ENCODE data around the gene SH3D19. TPM values are rescaled to one million over a fixed set of nuclear protein-coding genes. Genes with fewer than 3 reads are reported as not detected.

The SH3D19 gene
- polyA plus RNA-seq, 1 donor, result 35.2 TPM

DNA sequence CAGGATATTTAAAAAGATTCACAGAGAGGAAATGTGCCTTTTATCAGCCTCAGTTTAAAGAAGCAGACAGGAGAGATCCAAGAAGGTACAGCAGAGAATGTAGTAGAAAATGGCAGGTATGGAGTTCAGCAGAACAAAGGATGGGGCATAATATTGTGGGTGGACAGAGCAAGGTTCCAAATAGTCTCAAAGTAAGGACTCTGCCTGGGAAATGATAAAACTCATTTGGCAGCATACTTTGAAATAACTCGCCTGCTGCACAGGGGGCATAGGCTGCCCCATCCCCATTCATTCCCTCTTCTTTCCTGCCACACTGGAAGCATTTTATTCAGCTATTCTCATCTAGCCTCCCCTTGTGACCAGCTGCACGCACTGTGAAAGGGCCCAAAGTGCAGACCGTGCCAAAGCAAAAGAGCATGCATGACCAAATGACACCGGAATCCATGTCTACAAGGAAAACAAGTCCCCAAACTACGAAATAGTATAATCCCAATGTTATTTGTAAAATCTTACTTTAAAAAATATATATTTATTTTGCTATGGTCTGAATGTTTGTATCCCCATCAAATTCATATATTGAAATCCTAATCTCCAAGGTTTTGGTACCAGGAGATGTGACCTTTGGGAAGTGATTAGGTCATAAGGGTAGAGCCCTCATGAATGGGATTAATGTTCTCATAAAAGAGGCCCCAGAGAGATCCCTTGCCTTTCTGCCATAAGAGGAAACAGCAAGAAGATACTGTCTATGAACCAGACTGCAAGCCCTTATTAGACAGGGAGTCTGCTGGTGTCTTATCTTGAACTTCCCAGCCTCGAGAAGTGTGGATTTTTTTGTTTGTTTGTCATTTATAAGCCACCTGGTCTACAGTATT is 125.8 kb downstream of the SH3D19 start:
- no peak for DNase-seq

- no peak for DNase-seq
Measured at GRCh38 chr4:151198748-151199147, 126.7 kb downstream of the SH3D19 start.

DNA sequence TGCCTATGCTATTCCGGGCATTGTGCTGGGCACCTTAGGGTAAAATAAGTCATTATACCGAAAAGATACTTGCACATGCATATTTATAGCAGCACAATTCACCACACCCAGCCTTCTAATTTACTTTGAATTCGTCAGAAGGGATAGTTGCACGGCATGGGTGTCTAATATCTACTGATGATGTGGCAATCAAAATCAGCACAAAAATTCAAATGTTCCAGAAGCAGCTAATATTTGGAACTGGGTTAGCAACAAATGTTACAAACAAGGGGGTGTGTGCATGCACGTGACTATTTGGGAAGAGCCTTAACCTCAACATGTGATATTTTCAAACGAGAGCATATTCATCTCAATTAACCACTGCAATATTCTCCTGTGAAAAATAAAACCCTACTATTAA is 128.2 kb downstream of the SH3D19 start:
- no peak for DNase-seq

DNA sequence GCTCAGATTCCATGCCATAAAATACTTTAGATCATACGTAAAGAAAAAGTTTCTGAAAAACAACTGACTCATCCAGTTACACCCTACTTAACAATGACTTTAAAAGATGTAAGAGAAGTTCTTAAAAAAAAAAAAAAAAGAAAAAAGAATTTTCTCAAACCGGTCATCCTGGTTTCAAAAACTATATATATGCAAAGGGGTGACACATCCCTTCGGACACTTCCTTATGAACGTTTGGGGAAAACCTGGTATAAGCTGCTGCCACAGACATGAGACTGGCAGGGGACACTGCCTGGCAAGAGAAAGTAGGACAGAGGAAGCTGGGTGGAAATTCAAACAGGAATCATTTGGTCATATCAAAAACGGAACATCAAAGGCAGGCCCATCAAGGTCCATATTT is 129.6 kb downstream of the SH3D19 start:
- DNase-seq, result no peak

DNA sequence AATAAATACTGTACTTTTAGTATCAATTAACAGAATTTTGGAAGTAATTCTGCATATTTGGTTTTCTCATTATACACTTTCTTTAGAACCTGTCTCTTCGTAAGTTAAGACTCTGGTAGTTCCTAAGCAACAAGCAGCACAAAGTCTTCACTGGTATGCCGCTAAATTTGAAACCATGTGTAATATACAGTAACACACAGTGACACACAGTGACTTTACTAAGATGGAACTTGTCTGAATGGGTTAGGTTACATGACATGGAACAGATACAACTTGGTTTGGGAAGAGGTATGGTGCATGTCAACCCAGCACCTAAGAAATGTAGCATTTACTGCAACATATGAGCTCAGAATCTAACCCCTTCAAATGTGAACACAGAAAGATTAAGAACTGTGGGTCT is 132.0 kb downstream of the SH3D19 start:
- DNase-seq, result no peak

DNA sequence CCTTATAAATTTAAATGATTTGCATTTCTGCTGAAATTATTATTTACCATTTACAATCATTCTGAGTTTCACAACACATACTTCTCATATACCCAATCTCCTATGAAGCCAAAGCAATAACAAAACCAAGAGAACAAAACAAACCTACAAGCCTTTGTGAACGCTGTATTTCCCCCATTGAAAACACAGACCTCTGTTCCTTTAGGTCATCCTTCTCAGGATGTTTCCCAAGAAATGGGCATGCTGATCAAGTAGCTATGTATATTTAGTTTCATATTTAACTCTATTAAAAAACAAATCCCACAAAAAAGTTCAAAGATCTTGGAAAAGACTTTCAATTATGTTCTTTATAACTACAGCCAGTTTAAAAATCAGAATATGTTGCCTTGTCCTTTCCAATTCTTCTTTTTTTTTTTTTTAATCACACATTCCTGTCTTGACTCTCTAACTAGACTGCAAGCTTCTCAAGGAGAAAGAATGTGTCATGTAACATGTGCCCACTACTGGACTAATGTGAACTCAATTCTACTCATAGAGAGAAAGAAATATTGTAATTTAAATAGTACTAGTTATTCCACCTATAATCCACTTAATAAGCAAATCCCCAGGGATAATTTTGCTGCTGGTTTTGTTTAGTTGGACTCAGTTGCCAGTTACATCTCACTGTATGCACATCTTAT is 132.7 kb downstream of the SH3D19 start:
- no peak for DNase-seq

DNA sequence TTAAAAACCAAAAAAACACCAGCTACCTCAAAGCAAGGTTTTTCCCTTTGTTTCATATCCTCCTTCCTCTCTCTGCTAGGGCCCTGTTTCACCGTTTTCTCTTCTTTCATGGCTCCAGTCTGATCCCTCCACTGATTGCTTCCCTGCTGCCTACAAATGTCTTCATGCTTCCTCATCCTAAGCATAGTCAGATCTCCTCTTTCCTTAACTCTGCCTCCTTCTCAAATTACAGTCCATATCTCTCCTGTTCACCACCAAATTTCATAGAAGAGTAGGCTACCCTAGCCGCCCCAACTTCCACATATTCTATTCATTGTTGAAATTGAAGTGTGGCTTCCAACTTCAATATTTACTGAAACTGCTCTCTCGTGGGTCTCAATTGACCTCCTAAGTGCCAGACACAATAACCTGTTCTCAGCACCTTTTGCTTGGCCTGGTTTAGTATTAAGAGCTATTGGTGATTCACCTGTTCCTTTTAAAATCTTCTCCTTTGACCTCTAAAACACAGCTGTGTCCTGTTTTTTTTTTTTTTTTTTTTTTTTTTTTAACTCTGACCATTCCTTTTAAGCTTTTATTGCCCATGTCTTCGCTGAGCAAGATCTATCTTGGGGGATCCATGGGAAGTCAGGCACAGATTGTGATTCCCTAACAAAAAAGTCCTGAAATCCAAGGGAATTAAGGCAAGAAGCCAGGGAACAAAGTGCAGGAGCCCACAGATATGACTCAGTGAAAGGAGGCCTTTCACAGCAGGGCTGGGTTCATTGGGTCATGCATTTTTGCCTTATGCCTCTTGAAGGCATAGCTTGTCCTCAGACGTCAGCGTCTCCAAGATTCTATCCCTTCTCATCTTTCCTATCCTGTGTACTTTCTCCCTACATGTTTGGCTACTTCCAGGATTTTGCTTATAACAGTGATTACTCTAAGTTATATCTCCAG is 140.6 kb downstream of the SH3D19 start:
- no peak for DNase-seq

- no peak for DNase-seq
Measured at GRCh38 chr4:151182455-151182996, 142.9 kb downstream of the SH3D19 start.

GRCh38 chr4:151176685-151177084 is 148.7 kb downstream of the SH3D19 start:
- DNase-seq, result no peak

DNA sequence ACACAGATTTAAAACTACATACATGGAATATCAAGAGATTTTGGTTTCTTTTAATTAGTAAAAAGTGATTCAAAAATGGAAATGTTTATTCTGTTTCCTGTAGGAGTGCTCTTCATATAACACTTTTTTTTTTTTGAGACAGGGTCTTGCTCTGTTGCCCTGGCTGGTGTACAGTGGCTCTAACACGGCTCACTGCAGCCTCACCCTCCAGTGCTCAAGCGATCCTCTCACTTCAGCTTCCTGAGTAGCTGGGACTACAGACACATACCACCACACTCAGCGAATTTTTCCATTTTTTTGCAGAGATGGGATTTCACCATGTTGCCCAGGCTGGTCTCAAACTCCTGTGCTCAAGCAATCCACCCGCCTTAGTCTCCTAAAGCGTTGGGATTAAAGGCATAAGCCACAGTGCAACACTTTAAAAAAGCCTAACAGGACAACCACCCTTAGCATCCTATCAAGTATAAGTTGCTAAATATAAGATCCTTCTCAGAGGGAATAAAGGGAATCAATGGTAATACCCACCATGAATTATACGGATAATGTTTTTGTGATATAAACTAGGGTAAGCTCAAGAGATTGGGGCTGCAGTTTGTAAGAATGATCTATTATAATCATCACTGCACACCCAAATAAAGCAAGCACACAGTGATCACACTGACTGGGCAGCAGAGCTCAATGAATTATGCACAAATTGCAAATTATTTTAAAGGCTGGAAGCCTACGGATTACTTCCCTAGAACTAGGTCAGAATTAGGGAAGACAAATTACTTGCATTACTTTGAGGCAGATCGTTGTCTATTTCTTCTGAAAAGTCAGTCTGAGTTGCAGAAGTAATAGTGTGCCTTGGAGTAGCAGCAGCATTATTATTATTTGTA is 149.4 kb downstream of the SH3D19 start:
- DNase-seq, result no peak

DNA sequence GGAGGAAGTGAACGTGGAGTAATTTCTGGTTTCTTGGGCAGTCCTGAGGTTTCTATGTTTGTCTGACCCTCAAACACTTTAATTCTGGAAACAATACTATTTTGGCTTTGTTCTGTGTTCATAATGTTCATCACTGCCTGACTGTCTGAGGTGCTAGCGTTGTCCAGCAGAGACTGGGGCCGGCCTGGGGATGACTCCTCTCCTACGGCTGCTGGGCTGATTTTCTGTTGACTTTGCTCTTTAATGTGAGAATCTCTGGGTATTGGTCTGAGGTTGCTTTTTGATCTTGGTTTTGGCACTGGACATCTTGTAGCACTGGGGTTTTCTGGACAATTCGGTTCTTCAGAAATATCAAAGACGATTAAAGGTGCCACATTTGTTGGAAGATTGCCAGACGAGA is 150.2 kb downstream of the SH3D19 start:
- no peak for DNase-seq

- no peak for DNase-seq
Measured at GRCh38 chr4:151174784-151175183, 150.6 kb downstream of the SH3D19 start.

DNA sequence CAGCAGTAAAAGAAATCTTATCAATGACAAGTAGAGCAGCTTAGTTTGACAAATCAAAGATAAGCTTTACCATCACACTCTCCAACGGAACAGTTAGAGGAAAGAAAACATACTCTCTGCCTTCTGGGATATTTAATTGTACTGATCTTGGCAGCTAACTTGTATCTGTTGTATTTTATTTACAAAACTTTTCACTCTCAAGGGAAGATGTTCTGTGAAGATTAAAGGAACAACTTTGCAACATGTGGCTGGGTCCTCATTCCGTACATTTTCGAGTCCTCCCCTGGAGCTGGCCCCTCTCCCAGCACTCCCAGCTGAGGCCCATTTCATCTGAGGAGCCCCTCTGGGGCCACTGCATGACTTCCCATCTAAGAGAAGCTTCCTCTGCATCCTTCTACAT is 151.5 kb downstream of the SH3D19 start:
- DNase-seq, result no peak

GRCh38 chr4:151169900-151170299 is 155.5 kb downstream of the SH3D19 start:
- no peak for DNase-seq

- peak; percentile 37 for DNase-seq
Measured at GRCh38 chr4:151169223-151169622, 156.2 kb downstream of the SH3D19 start.

DNA sequence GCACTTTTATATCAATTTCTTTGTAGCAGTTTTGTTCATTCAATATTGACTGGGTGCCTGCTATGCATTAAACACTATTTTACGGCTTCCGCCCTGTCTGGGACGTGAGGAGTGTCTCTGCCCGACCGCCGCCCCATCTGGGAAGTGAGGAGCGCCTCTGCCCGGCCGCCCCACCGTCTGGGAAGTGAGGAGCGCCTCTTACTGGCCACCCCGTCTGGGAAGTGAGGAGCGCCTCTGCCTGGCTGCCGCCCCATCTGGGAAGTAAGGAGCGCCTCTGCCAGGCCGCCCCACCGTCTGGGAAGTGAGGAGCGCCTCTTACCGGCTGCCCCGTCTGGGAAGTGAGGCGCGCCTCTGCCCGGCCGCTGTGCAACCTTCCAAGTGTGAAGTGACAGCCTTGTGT is 157.8 kb downstream of the SH3D19 start:
- DNase-seq, result no peak

GRCh38 chr4:151166636-151167035 is 158.8 kb downstream of the SH3D19 start:
- no peak for DNase-seq

DNA sequence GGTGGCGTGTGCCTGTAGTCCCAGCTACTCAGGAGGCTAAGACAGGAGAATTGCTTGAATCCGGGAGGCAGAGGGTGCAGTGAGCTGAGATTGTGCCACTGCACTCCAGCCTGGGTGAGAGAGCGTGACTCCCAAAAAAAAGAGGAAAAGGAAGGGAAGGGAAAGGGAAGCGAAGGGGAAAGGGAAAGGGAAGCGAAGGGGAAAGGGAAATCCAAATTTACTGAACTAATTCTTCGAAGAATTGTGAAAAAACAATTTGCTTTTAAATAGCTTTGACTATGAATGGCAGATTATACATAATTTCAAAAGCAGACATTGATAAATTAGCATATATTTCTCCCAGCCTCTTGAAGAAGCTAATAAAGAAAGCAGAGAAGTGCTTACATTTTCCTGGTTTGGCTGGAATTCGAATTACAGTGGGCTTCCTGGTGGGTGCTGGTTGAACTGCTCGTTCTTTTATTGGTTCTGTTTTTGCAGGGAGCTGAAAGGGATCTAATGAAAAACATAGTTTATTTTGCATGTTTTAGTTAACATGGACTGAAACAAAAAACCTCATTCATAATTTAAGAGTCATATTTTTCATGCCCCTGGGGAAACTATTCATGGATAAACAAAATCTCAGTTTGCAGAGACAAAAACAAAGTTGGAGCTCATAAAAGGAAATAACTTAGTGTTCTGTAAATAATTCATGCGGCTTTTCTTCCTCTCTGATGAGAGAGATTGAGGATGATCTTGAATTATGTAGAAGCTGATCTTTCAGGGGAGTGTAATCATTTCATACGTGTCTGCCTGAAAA is 160.0 kb downstream of the SH3D19 start:
- DNase-seq, result no peak

DNA sequence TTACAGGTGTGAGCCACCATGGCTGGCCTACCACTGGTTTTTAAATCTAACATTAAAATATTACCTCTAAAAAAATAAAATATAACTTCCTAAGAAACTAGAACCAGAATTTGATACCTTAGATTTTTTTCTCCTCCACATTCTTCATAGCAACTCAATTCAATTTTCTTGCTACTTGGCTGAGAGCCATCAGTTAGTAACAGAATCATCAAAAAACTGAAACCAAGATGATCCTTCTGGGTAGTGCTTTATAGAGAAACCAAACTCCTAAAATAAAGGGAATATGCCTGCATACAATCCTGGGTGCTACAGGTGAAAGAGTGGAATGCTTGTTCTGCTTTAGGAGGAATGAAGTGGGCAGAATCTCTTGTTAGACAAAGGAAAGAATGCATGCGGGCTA is 161.6 kb downstream of the SH3D19 start:
- no peak for DNase-seq

DNA sequence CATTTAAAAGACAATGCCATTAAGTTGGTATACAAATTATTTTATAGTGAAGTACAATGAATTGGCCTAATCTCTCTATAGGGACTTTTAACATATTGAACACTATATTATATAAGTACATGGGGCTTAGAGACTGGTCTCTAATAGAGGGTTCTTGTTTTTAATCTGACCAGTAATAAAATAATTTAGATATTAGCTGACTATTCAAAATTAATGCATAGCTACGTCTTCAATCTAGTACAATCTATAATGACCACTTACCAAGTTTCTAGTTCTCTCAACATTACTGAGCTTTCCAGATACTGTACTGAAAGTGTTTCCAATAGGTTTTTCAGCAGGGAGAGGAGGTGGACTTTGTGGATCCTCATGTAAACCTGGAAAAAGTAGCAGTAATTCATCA is 166.4 kb downstream of the SH3D19 start:
- no peak for DNase-seq
